Measurements from ENCODE around the gene EDEM3.

DNA sequence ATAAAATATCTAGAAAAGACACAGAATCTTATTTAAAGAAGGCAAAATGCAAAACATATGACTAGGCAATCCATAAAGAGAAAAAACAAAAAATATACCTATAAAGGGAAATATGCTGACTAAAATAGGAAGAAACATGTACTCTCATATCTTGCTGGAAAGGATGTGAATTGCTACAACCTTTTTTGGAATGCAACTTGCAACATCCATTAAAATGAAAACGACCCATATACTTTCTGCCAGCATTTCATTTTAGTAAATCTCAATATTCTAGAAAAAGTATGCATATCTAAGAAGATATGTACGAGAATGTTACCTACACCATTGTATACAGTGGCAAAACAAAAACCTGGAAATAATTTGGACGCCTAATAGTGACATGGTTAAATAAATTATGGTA lies 56.6 kb downstream of the EDEM3 start:
- TF ChIP-seq POLR2AphosphoS5 (IDR thresholded peaks at IDR 0.05; ENCODE audit: low read depth, low read length) (no peak), SIN3A (IDR thresholded peaks at IDR 0.05; ENCODE audit: borderline replicate concordance, insufficient read depth, low read length) (no peak), TAF1 (IDR thresholded peaks at IDR 0.05; ENCODE audit: borderline replicate concordance, insufficient read depth, low read length) (no peak)
- TF ChIP-seq, protein P1, sequence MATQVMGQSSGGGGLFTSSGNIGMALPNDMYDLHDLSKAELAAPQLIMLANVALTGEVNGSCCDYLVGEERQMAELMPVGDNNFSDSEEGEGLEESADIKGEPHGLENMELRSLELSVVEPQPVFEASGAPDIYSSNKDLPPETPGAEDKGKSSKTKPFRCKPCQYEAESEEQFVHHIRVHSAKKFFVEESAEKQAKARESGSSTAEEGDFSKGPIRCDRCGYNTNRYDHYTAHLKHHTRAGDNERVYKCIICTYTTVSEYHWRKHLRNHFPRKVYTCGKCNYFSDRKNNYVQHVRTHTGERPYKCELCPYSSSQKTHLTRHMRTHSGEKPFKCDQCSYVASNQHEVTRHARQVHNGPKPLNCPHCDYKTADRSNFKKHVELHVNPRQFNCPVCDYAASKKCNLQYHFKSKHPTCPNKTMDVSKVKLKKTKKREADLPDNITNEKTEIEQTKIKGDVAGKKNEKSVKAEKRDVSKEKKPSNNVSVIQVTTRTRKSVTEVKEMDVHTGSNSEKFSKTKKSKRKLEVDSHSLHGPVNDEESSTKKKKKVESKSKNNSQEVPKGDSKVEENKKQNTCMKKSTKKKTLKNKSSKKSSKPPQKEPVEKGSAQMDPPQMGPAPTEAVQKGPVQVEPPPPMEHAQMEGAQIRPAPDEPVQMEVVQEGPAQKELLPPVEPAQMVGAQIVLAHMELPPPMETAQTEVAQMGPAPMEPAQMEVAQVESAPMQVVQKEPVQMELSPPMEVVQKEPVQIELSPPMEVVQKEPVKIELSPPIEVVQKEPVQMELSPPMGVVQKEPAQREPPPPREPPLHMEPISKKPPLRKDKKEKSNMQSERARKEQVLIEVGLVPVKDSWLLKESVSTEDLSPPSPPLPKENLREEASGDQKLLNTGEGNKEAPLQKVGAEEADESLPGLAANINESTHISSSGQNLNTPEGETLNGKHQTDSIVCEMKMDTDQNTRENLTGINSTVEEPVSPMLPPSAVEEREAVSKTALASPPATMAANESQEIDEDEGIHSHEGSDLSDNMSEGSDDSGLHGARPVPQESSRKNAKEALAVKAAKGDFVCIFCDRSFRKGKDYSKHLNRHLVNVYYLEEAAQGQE (IDR thresholded peaks at IDR 0.05; ENCODE audit: insufficient read depth in 1 of 2, low read depth in 2 of 2, low read length in 2 of 2): no peak
